SK-N-SH (cell line): ENCODE data around the gene LRRTM2. TPM values are rescaled to one million over a fixed set of nuclear protein-coding genes. Genes with fewer than 3 reads are reported as not detected.

Experiments
- CTCF ChIA-PET: fragments of 300-600, 350-600 bp; formaldehyde crosslinking; extraction: SDS; loops from one replicate; lab custom pipeline; 2021; lab: Yijun Ruan, JAX
- POLR2A ChIA-PET: fragments of 350-600 bp; sonication (Branson Sonifier 250); formaldehyde crosslinking; extraction: SDS; loops from one replicate; lab custom pipeline; 2020; ENCODE audit warnings: antibody characterized with exemption, inconsistent platforms; lab: Yijun Ruan, JAX
- DNase-seq: peaks from one replicate; pipeline ENCODE4 v3.0.0; 2012
- H2AFZ ChIP-seq: fragments of 200-600 bp; sonication (generic); 2 replicates; pipeline ENCODE4 v1.8.1; 2016; ENCODE audit warnings: antibody characterized with exemption, mild to moderate bottlenecking, low read depth
- H3F3A ChIP-seq: fragments of 200-600 bp; sonication (generic); replicated peaks from 2 replicates; pipeline ENCODE3; 2016; ENCODE audit warnings: antibody characterized with exemption, mild to moderate bottlenecking; ENCODE audit not compliant: insufficient read depth
- H3K27ac ChIP-seq, 2 experiments: fragments of 200-500 bp in 1 of 2; fragments of 200-600 bp in 1 of 2; sonication (Bioruptor generic) in 1 of 2; sonication (generic), shearing (Covaris generic) in 1 of 2; 2 replicates each; pipeline versions ENCODE4 v1.5.1 to v1.6.1; 2014 to 2016; ENCODE audit warnings: low read depth in 2 of 2, inconsistent platforms in 1 of 2, low read length in 1 of 2, mild to moderate bottlenecking in 1 of 2, mixed read lengths in 1 of 2
- H3K27me3 ChIP-seq: fragments of 200-600 bp; sonication (generic), shearing (Covaris generic); 2 replicates; pipeline ENCODE4 v1.6.1; 2016; ENCODE audit warnings: mixed run types; ENCODE audit not compliant: insufficient read depth
- H3K36me3 ChIP-seq, 2 experiments: fragments of 200-500 bp in 1 of 2; fragments of 200-600 bp in 1 of 2; sonication (Bioruptor generic) in 1 of 2; sonication (generic) in 1 of 2; replicated peaks in 1 of 2; 2 replicates each; pipeline versions ENCODE3 to v1.5.1; 2014 to 2016; ENCODE audit warnings: low read length in 1 of 2, mild to moderate bottlenecking in 1 of 2; ENCODE audit not compliant: insufficient read depth in 2 of 2, control insufficient read depth in 1 of 2
- H3K4me1 ChIP-seq, 2 experiments: fragments of 200-500 bp in 1 of 2; fragments of 200-600 bp in 1 of 2; sonication (Bioruptor generic) in 1 of 2; sonication (generic), shearing (Covaris generic) in 1 of 2; 2 replicates each; pipeline versions ENCODE4 v1.5.1 to v1.6.1; 2014 to 2016; ENCODE audit warnings: low read depth in 1 of 2, low read length in 1 of 2, mixed run types in 1 of 2; ENCODE audit not compliant: insufficient read depth in 2 of 2, control insufficient read depth in 1 of 2
- H3K4me2 ChIP-seq: fragments of 200-600 bp; sonication (generic), shearing (Covaris generic); 2 replicates; pipeline ENCODE4 v1.6.1; 2017; ENCODE audit warnings: mixed run types
- H3K4me3 ChIP-seq, 2 experiments: fragments of 200-500 bp in 1 of 2; fragments of 200-600 bp in 1 of 2; sonication (Bioruptor generic) in 1 of 2; sonication (generic), shearing (Covaris generic) in 1 of 2; 2 replicates each; pipeline versions ENCODE4 v1.5.1 to v1.8.1; 2014 to 2016; ENCODE audit warnings: low read depth in 2 of 2, inconsistent platforms in 1 of 2, low read length in 1 of 2, mild to moderate bottlenecking in 1 of 2, mixed read lengths in 1 of 2, moderate library complexity in 1 of 2
- H3K79me2 ChIP-seq: fragments of 200-600 bp; sonication (generic); 2 replicates; pipeline ENCODE4 v1.8.1; 2017; ENCODE audit warnings: mild to moderate bottlenecking; ENCODE audit not compliant: insufficient read depth
- H3K9ac ChIP-seq: fragments of 200-600 bp; sonication (generic); 2 replicates; pipeline ENCODE4 v1.6.1; 2017; ENCODE audit warnings: mixed run types
- H3K9me2 ChIP-seq: fragments of 200-600 bp; sonication (generic); 2 replicates; pipeline ENCODE4 v1.6.1; 2017; ENCODE audit warnings: mixed run types
- H3K9me3 ChIP-seq: fragments of 200-600 bp; sonication (generic); 2 replicates; pipeline ENCODE4 v1.6.1; 2017; ENCODE audit warnings: mixed run types, mild to moderate bottlenecking, moderate library complexity
- H4K20me1 ChIP-seq: fragments of 200-600 bp; sonication (generic); 2 replicates; pipeline ENCODE4 v1.6.1; 2017; ENCODE audit warnings: mild to moderate bottlenecking, mixed run types; ENCODE audit not compliant: insufficient read depth
- CHD2 ChIP-seq: fragments of 150-350 bp; IDR thresholded peaks from 2 replicates; pipeline ENCODE4 v1.6.1; 2018; ENCODE audit warnings: low read length; ENCODE audit not compliant: partially characterized antibody
- ELF1 ChIP-seq: IDR thresholded peaks from 2 replicates; pipeline ENCODE4 v1.4.0; 2012
- EP300 ChIP-seq, 2 experiments: IDR thresholded peaks; 2 replicates each; pipeline versions ENCODE4 v1.4.0 to v1.6.1; 2012; ENCODE audit warnings: borderline replicate concordance in 1 of 2, low read depth in 1 of 2, low read length in 1 of 2
- EZH2phosphoT487 ChIP-seq: fragments of 200-600 bp; sonication (generic); IDR thresholded peaks from 2 replicates; pipeline ENCODE4 v1.6.1; 2017; ENCODE audit warnings: low read depth, mixed run types, mild to moderate bottlenecking, antibody characterized with exemption, moderate library complexity, borderline replicate concordance
- FOSL2 ChIP-seq: IDR thresholded peaks from 2 replicates; pipeline ENCODE4 v1.4.0; 2012; ENCODE audit warnings: low read depth, mild to moderate bottlenecking, moderate library complexity, borderline replicate concordance
- FOXM1 ChIP-seq: IDR thresholded peaks from 2 replicates; pipeline ENCODE4 v1.4.0; 2012; ENCODE audit warnings: low read depth, mild to moderate bottlenecking
- MEF2A ChIP-seq: IDR thresholded peaks from 2 replicates; pipeline ENCODE4 v1.4.0; 2012; ENCODE audit warnings: low read depth, borderline replicate concordance
- NFIC ChIP-seq: IDR thresholded peaks from 2 replicates; pipeline ENCODE4 v1.4.0; 2012; ENCODE audit warnings: borderline replicate concordance
- NRF1 ChIP-seq: IDR thresholded peaks from 2 replicates; pipeline ENCODE4 v1.6.1; 2012; ENCODE audit warnings: low read depth, mild to moderate bottlenecking, low read length
- POLR2AphosphoS5 ChIP-seq: IDR thresholded peaks from 2 replicates; pipeline ENCODE4 v1.6.1; 2012; ENCODE audit warnings: low read depth, low read length
- RAD21 ChIP-seq: IDR thresholded peaks from 2 replicates; pipeline ENCODE4 v1.6.1; 2012; ENCODE audit warnings: mild to moderate bottlenecking, low read length
- RCOR1 ChIP-seq: fragments of 150-350 bp; IDR thresholded peaks from 2 replicates; pipeline ENCODE4 v1.6.1; 2017; ENCODE audit warnings: antibody characterized with exemption, low read length
- RFX5 ChIP-seq: IDR thresholded peaks from 2 replicates; pipeline ENCODE4 v1.6.1; 2012; ENCODE audit warnings: mild to moderate bottlenecking, improper control_type of control experiment, low read length
- SMC3 ChIP-seq: IDR thresholded peaks from 2 replicates; pipeline ENCODE4 v1.6.1; 2012; ENCODE audit warnings: low read depth, low read length, improper control_type of control experiment
- TAF1 ChIP-seq: IDR thresholded peaks from 2 replicates; pipeline ENCODE4 v1.6.1; 2012; ENCODE audit warnings: low read depth, mild to moderate bottlenecking, low read length, moderate library complexity, borderline replicate concordance
- TEAD4 ChIP-seq: IDR thresholded peaks from 2 replicates; pipeline ENCODE4 v1.4.0; 2012; ENCODE audit warnings: mild to moderate bottlenecking, borderline replicate concordance; ENCODE audit not compliant: insufficient read depth
- YY1 ChIP-seq: IDR thresholded peaks from 2 replicates; pipeline ENCODE4 v1.4.0; 2012; ENCODE audit warnings: low read depth, mild to moderate bottlenecking
- WGBS: methylation state at CpG from one replicate; pipeline ENCODE4 v1.1.6; 2017; ENCODE audit warnings: low lambda C conversion rate; 5-methylcytosine and 5-hydroxymethylcytosine counted together
- polyA plus RNA-seq, 3 experiments: library from polyadenylated mRNA; depleted of rRNA; stranded (reverse); fragments of >200 nt; gene quantifications; 2 replicates each; pipeline ENCODE4 v1.2.3, GENCODE V29; 2012
- TF ChIP-seq, protein P1 (sequence below): IDR thresholded peaks from 2 replicates; pipeline ENCODE4 v1.4.0; 2012; ENCODE audit warnings: low read depth
- TF ChIP-seq, protein P2 (sequence below): IDR thresholded peaks from 2 replicates; pipeline ENCODE4; 2012
- TF ChIP-seq, protein P3 (sequence below): IDR thresholded peaks from 2 replicates; pipeline ENCODE4 v1.4.0; 2012; ENCODE audit warnings: low read depth, borderline replicate concordance
- TF ChIP-seq, protein P4 (sequence below): fragments of 150-350 bp; IDR thresholded peaks from 2 replicates; pipeline ENCODE4 v1.6.1; 2017; ENCODE audit warnings: antibody characterized with exemption, low read length, low read depth, borderline replicate concordance
- TF ChIP-seq, protein P5 (sequence below): IDR thresholded peaks from 2 replicates; pipeline ENCODE4 v1.4.0; 2012; ENCODE audit warnings: low read depth, borderline replicate concordance

LRRTM2 gene
- polyA plus RNA-seq, 1 of the 3 experiments (the other 2 are of a cell fraction) = 0.38 TPM

DNA sequence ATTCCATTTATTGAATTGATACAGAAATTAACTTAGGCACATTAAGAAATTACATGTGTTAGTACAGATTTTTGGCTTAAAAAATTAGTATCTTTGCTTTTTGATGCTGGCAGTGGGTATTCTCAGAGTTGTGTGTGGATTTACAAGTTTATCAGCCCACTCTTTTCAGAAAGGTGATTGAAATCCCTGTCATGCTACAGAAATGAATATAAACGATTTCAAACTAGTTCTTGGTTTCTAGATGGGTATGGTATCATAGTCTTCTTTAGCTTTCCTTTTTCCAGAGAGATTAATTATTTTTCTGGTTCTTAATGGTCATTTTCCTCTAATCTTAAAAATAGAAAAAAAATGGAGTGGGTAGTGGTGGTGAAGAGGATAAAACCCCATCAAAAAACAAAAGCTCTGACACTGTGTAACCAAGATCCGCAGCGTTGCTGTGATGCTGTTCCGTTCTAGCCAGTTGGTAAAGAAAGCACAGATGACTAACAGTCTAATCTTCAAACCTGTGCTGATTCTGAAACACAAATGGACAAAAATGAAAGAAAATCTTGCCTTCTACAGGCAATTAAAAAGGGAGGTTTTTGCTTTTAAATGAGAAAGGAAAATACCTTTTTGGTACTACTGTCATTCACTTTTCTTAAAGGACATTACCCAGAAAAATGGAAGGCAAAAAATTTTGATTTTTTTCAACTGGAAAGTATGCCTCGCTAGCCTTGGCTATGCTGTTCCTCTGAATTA is 5.2 kb downstream of the LRRTM2 start:
- H3K4me1 ChIP-seq = peaks cover 39 to 40% of the 10 kb centered on the region in 2 experiments
- H3K79me2 ChIP-seq = peaks cover 95% of the 10 kb centered on the region
- DNase-seq = no peak
- peak overlapping the region; percentile 39 to 62 for H3K27ac ChIP-seq
- H3K36me3 ChIP-seq = peaks cover 0 to 2% of the 10 kb centered on the region in 2 experiments
- TF ChIP-seq SMC3 (no peak), NFIC (no peak), ELF1 (no peak), TAF1 (no peak), NRF1 (no peak), YY1 (no peak), TEAD4 (no peak), RCOR1 (no peak), FOSL2 (no peak), CHD2 (no peak)
- TF ChIP-seq, protein P1, sequence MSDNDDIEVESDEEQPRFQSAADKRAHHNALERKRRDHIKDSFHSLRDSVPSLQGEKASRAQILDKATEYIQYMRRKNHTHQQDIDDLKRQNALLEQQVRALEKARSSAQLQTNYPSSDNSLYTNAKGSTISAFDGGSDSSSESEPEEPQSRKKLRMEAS = no peak
- TF ChIP-seq, protein P2, sequence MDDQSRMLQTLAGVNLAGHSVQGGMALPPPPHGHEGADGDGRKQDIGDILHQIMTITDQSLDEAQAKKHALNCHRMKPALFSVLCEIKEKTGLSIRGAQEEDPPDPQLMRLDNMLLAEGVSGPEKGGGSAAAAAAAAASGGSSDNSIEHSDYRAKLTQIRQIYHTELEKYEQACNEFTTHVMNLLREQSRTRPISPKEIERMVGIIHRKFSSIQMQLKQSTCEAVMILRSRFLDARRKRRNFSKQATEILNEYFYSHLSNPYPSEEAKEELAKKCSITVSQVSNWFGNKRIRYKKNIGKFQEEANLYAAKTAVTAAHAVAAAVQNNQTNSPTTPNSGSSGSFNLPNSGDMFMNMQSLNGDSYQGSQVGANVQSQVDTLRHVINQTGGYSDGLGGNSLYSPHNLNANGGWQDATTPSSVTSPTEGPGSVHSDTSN = no peak
- no peak overlapping the region for H3K4me3 ChIP-seq
- no peaks in the 10 kb centered on the region for H3K9me2 ChIP-seq
- CTCF ChIA-PET = interaction anchor here (1.0 to 1.4 kb wide), 7 partner anchors 9 to 391 kb away, joined by 3 to 6 read pairs (median 3); no protein-coding TSS in a partner anchor
- H3K4me2 ChIP-seq = peak overlapping the region; percentile 22; the same call in 1 of the 2 replicates
- no peaks in the 10 kb centered on the region for H3K27me3 ChIP-seq
- peaks cover 88% of the 10 kb centered on the region for H4K20me1 ChIP-seq
- no peaks in the 10 kb centered on the region for H3K9me3 ChIP-seq
- peak overlapping the region; percentile 32; the same call in 1 of the 2 replicates for H3K9ac ChIP-seq
- H2AFZ ChIP-seq = no peak overlapping the region
- peaks cover 20% of the 10 kb centered on the region for H3F3A ChIP-seq
- 56% methylated on average over 5 of the region's 5 CpGs for WGBS
- POLR2A ChIA-PET = interaction anchor here (0.6 kb wide), 1 partner anchor 533 kb away, joined by 3 read pairs; no protein-coding TSS in a partner anchor

DNA sequence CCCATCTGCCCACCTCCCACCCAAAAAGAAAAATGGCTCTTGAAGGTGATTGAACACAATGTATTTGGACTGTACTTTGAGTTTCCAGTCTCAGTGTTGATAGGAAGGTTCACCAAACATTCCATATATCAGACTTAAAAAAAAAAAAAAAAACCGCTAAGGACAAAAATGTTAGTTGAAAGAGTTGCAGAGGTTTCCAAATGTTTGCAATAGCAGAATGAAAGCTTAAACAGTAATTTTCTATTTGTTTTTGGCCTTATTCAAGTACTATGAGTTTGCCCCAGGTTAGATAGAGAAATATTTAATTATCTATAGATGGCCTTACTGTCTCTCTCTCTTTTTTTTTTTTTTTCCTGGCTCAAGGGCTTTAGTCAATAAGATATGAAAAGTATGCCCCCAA is 6.1 kb downstream of the LRRTM2 start:
- Histone ChIP-seq H3K4me1 (peaks cover 37 to 38% of the 10 kb centered on the region in 2 experiments), H3K79me2 (peaks cover 97% of the 10 kb centered on the region), H3K9me2 (no peaks in the 10 kb centered on the region), H3K9ac (no peak overlapping the region), H3K27me3 (no peaks in the 10 kb centered on the region), H3K4me3 (no peak overlapping the region), H3K9me3 (no peaks in the 10 kb centered on the region), H3K27ac (no peak overlapping the region), H3F3A (peaks cover 18% of the 10 kb centered on the region), H2AFZ (no peak overlapping the region), H3K4me2 (no peak overlapping the region), H3K36me3 (peaks cover 0 to 5% of the 10 kb centered on the region in 2 experiments), H4K20me1 (peaks cover 80% of the 10 kb centered on the region)
- ChIA-PET POLR2A (no interaction called here), CTCF (interaction anchor here (0.6 to 1.4 kb wide), 2 partner anchors 8 to 514 kb away, joined by 3 read pairs; no protein-coding TSS in a partner anchor)
- 86% methylated on average over 1 of the region's 1 CpG for whole genome bisulfite sequencing
- no peak for DNase-seq
- no peak for TF ChIP-seq TEAD4
- TF ChIP-seq SMC3 = no peak
- no peak for TF ChIP-seq EZH2phosphoT487
- no peak for TF ChIP-seq RFX5
- no peak for TF ChIP-seq CHD2
- TF ChIP-seq RAD21 = no peak
- TF ChIP-seq EP300 (IDR thresholded peaks at IDR 0.05; ENCODE audit: borderline replicate concordance in 1 of 2, low read depth in 1 of 2, low read length in 1 of 2) = no peak
- no peak for TF ChIP-seq MEF2A
- TF ChIP-seq, protein P3, sequence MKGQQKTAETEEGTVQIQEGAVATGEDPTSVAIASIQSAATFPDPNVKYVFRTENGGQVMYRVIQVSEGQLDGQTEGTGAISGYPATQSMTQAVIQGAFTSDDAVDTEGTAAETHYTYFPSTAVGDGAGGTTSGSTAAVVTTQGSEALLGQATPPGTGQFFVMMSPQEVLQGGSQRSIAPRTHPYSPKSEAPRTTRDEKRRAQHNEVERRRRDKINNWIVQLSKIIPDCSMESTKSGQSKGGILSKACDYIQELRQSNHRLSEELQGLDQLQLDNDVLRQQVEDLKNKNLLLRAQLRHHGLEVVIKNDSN = no peak
- TF ChIP-seq, protein P4, sequence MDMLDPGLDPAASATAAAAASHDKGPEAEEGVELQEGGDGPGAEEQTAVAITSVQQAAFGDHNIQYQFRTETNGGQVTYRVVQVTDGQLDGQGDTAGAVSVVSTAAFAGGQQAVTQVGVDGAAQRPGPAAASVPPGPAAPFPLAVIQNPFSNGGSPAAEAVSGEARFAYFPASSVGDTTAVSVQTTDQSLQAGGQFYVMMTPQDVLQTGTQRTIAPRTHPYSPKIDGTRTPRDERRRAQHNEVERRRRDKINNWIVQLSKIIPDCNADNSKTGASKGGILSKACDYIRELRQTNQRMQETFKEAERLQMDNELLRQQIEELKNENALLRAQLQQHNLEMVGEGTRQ = no peak
- TF ChIP-seq, protein P5, sequence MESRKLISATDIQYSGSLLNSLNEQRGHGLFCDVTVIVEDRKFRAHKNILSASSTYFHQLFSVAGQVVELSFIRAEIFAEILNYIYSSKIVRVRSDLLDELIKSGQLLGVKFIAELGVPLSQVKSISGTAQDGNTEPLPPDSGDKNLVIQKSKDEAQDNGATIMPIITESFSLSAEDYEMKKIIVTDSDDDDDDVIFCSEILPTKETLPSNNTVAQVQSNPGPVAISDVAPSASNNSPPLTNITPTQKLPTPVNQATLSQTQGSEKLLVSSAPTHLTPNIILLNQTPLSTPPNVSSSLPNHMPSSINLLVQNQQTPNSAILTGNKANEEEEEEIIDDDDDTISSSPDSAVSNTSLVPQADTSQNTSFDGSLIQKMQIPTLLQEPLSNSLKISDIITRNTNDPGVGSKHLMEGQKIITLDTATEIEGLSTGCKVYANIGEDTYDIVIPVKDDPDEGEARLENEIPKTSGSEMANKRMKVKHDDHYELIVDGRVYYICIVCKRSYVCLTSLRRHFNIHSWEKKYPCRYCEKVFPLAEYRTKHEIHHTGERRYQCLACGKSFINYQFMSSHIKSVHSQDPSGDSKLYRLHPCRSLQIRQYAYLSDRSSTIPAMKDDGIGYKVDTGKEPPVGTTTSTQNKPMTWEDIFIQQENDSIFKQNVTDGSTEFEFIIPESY = no peak
- no peak for TF ChIP-seq FOXM1
- no peak for TF ChIP-seq POLR2AphosphoS5
